ENCODE measurements around the gene CRHBP. TPM values are rescaled to one million over a fixed set of nuclear protein-coding genes. Genes with fewer than 3 reads are reported as not detected.
"Not testable (repeated sequence)": the region's sequence is repeated elsewhere in the genome, so short reads cannot be mapped to it uniquely, and the experiment has no call there.

Gene CRHBP
- total RNA-seq, 2 donors from 2014 or later, result 0.26 to 0.66 TPM

GRCh38 chr5:76941000-76941399 lies 11.8 kb upstream of the CRHBP start:
- DNase-seq (no peak), ATAC-seq (no peak)
- Histone ChIP-seq H3K27me3 (no peaks in the 10 kb centered on the region), H3K4me3 (no peak overlapping the region), H3K9me3 (no peaks in the 10 kb centered on the region), H3K27ac (no peak overlapping the region), H3K4me1 (no peaks in the 10 kb centered on the region), H3K36me3 (replicated peaks in 1 of 2; ENCODE audit: insufficient read depth in 1 of 2, low read depth in 2 of 2) (no peaks in the 10 kb centered on the region)
- WGBS, 2 donors, result 83 to 84% methylated on average over 4 of the region's 4 CpGs
- TF ChIP-seq, protein P1, sequence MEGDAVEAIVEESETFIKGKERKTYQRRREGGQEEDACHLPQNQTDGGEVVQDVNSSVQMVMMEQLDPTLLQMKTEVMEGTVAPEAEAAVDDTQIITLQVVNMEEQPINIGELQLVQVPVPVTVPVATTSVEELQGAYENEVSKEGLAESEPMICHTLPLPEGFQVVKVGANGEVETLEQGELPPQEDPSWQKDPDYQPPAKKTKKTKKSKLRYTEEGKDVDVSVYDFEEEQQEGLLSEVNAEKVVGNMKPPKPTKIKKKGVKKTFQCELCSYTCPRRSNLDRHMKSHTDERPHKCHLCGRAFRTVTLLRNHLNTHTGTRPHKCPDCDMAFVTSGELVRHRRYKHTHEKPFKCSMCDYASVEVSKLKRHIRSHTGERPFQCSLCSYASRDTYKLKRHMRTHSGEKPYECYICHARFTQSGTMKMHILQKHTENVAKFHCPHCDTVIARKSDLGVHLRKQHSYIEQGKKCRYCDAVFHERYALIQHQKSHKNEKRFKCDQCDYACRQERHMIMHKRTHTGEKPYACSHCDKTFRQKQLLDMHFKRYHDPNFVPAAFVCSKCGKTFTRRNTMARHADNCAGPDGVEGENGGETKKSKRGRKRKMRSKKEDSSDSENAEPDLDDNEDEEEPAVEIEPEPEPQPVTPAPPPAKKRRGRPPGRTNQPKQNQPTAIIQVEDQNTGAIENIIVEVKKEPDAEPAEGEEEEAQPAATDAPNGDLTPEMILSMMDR (IDR thresholded peaks at IDR 0.05), result no peak
- TF ChIP-seq POLR2A (IDR thresholded peaks at IDR 0.05), result no peak
- intact Hi-C loops (cut with DNase I), result no loop called here

DNA sequence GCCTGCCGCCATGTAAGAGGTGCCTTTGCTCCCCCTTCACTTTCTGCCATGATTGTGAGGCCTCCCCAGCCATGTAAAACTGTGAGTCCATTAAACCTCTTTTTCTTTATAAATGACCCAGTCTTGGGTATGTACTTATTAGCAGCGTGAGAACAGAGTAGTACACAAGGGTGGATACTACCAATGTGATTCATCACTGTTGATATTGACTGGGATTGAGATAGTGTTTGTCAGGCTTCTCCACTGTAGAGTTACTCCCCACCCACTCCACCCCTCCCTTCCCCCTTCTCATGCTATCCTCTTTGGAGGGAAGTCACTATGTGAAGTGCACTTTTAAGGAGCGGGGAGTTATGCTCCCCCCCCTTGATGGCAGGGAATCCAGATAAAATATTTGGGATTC lies 11.4 kb upstream of the CRHBP start:
- 90 to 96% methylated on average over 3 of the region's 3 CpGs for WGBS, 2 donors
- Histone ChIP-seq H3K27me3 (no peaks in the 10 kb centered on the region), H3K4me3 (no peak overlapping the region), H3K36me3 (replicated peaks in 1 of 2; ENCODE audit: insufficient read depth in 1 of 2, low read depth in 2 of 2) (no peaks in the 10 kb centered on the region), H3K4me1 (no peaks in the 10 kb centered on the region), H3K9me3 (no peaks in the 10 kb centered on the region), H3K27ac (no peak overlapping the region)
- no peak for ATAC-seq
- intact Hi-C loops (cut with DNase I), result no loop called here
- DNase-seq, result no peak
- TF ChIP-seq, protein P1 (IDR thresholded peaks at IDR 0.05), result no peak
- TF ChIP-seq POLR2A (IDR thresholded peaks at IDR 0.05), result no peak

GRCh38 chr5:76942581-76942980 lies 10.3 kb upstream of the CRHBP start:
- ATAC-seq, result no peak
- intact Hi-C loops (cut with DNase I), result no loop called here
- DNase-seq, result no peak
- Histone ChIP-seq H3K27me3 (no peaks in the 10 kb centered on the region), H3K4me1 (no peaks in the 10 kb centered on the region), H3K36me3 (replicated peaks in 1 of 2; ENCODE audit: insufficient read depth in 1 of 2, low read depth in 2 of 2) (no peaks in the 10 kb centered on the region), H3K9me3 (no peaks in the 10 kb centered on the region), H3K27ac (no peak overlapping the region), H3K4me3 (no peak overlapping the region)
- no peak for TF ChIP-seq POLR2A (IDR thresholded peaks at IDR 0.05)
- TF ChIP-seq, protein P1 (IDR thresholded peaks at IDR 0.05), result no peak
- 90 to 96% methylated on average over 1 of the region's 1 CpG for WGBS, 2 donors

DNA sequence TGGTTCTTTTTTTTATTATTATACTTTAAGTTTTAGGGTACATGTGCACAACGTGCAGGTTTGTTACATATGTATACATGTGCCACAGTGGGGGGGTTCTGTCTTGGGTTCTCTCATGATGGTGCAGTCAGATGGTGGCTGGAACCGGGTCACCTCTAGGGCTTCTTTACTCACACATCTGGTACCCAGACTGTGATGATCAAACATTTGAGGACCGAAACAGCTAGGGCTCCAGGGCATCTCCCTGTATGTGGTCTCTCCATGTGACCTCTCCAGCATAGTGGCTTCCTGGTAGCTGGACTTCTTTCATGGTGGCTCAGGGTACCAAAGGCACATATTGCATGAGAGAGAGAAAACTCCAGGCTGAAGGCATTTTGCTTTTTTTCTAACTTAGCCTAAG lies 9.8 kb upstream of the CRHBP start:
- H3K27ac ChIP-seq, result no peak overlapping the region
- intact Hi-C loops (cut with DNase I), result no loop called here
- H3K4me1 ChIP-seq, result no peaks in the 10 kb centered on the region
- TF ChIP-seq, protein P1 (IDR thresholded peaks at IDR 0.05), result no peak
- no peak for TF ChIP-seq POLR2A (IDR thresholded peaks at IDR 0.05)
- ATAC-seq (no peak), DNase-seq (no peak)
- no peaks in the 10 kb centered on the region for H3K9me3 ChIP-seq
- no peaks in the 10 kb centered on the region for H3K27me3 ChIP-seq
- no peaks in the 10 kb centered on the region for H3K36me3 ChIP-seq (replicated peaks in 1 of 2; ENCODE audit: insufficient read depth in 1 of 2, low read depth in 2 of 2)
- no peak overlapping the region for H3K4me3 ChIP-seq
- WGBS, 2 donors, result 71 to 81% methylated on average over 3 of the region's 3 CpGs

DNA sequence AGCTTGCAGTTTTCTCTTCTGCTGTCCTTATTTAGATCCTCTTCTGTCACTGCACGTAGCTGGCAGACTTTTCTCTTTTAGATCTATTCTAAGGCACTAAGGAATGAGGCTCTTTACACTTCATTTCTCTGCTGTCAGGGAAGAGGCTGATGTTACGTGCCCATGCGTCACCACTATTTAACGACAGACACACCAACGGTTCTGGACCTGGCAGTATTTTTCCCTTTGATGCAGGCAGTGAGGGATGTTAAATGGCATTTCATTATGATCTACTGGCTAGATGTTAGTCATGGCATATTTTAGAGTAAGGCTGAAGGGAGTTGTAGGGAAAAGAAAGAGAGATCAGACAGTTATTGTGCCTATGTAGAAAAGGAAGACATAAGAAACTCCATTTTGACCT lies 8.2 kb upstream of the CRHBP start:
- TF ChIP-seq, protein P1 (IDR thresholded peaks at IDR 0.05), result no peak
- TF ChIP-seq POLR2A (IDR thresholded peaks at IDR 0.05), result no peak
- 48 to 74% methylated on average over 5 of the region's 5 CpGs for WGBS, 2 donors
- no peak overlapping the region for H3K4me3 ChIP-seq
- no peaks in the 10 kb centered on the region for H3K4me1 ChIP-seq
- no peak overlapping the region for H3K27ac ChIP-seq
- ATAC-seq, result no peak
- intact Hi-C loops (cut with DNase I), result no loop called here
- H3K36me3 ChIP-seq (replicated peaks in 1 of 2; ENCODE audit: insufficient read depth in 1 of 2, low read depth in 2 of 2), result no peaks in the 10 kb centered on the region
- no peaks in the 10 kb centered on the region for H3K27me3 ChIP-seq
- DNase-seq, result no peak
- H3K9me3 ChIP-seq, result no peaks in the 10 kb centered on the region

DNA sequence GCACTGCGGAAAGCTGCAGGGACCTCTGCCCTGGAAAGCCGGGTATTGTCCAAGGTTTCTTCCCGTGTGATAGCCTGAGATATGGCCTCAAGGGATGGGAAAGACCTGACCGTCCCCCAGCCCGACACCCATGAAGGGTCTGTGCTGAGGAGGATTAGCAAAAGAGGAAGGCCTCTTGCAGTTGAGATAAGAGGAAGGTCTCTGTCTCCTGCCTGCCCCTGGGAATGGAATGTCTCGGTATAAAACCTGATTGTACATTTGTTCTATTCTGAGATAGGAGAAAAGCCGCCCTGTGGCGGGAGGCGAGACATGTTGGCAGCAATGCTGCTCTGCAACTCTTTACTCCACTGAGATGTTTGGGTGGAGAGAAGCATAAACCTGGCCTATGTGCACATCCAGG lies 7.6 kb upstream of the CRHBP start:
- H3K27me3 ChIP-seq; H3K27ac ChIP-seq; H3K4me1 ChIP-seq; H3K9me3 ChIP-seq; H3K4me3 ChIP-seq; ATAC-seq; H3K36me3 ChIP-seq (replicated peaks in 1 of 2; ENCODE audit: insufficient read depth in 1 of 2, low read depth in 2 of 2); intact Hi-C loops (cut with DNase I); DNase-seq: not testable (repeated sequence)
- 52 to 62% methylated on average over 9 of the region's 9 CpGs for WGBS, 2 donors

Measured in body of pancreas (tissue), 4 donors.